HT1080 (cell line): ENCODE results near the gene IGFL2. TPM values are rescaled to one million over a fixed set of nuclear protein-coding genes. Genes with fewer than 3 reads are reported as not detected.
A peak's percentile ranks its signal among the peaks of the same experiment; 100 is the strongest.
"Not testable (repeated sequence)": the region's sequence is repeated elsewhere in the genome, so short reads cannot be mapped to it uniquely, and the experiment has no call there.

Experiments
- DNase-seq: peaks from one replicate; pipeline ENCODE4 v3.0.0-alpha.2; 2015; ENCODE audit warnings: low read depth
- polyA plus RNA-seq, 2 experiments: library from polyadenylated mRNA; depleted of rRNA; stranded (reverse); fragments of >200 nt; gene quantifications; 2 replicates each; pipeline ENCODE4 v1.2.3, GENCODE V29; 2015
- total RNA-seq: library from RNA; depleted of rRNA; stranded (reverse); fragments of >200 nt; shearing (Covaris generic); gene quantifications from 2 replicates; pipeline ENCODE4 v1.2.3, GENCODE V29; 2014; rRNA removed

Gene IGFL2
- not detected in 2 replicates for total RNA-seq
- polyA plus RNA-seq (2015; cell fraction: cytosol; rRNA removed): 0.72 TPM in 1 of 2 replicates, not detected in the other
- polyA plus RNA-seq (2015; cell fraction: nucleus; rRNA removed): 0.06 TPM in 1 of 2 replicates, not detected in the other

GRCh38 chr19:46147791-46148288 is at the start of gene IGFL2:
Gene IGFL2, plus strand, starts transcription at chr19:46148238. Its CDS starts 41 bp downstream, at chr19:46148279.
- peak; percentile 28 for DNase-seq

DNA sequence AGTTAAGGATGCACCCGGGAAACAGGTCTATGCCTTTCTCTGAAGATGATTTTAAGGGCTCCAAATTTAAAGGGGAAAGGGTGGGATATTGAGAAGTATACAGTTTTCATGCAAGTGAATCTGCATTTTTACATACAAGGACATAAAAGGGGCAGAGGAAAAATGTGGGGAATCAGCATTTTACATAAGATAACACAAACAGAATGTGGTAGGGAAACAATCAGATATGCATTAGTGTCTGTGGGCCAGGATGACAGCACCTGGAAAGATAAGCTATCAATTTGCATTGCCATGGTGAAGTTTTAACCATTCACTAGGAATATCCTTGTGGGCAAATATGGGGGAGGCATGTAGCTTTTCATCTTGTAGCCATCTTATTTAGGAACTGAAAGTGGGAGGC is 47.7 kb upstream of the IGFL2 start:
- DNase-seq: no peak

DNA sequence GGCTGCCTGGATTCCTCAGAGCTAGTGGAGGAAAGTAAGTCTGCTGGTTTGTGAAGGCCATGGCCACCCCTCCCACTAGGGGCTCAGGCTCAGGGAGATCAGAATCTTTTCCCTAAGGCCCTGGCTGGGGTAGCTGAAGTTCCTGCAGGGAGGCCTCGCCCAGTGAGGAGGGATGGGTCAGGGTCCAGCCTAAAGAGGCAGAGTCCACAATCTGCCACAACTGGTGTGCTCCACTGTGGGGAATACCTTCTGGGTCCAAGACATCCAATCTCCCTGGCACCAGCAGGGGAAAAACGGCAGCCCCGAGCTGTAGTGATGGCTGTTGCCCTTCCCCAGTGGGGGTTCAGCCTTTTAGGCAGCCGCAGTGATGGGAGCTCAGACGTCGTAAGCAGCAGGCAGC is 46.7 kb upstream of the IGFL2 start:
- DNase-seq: no peak

DNA sequence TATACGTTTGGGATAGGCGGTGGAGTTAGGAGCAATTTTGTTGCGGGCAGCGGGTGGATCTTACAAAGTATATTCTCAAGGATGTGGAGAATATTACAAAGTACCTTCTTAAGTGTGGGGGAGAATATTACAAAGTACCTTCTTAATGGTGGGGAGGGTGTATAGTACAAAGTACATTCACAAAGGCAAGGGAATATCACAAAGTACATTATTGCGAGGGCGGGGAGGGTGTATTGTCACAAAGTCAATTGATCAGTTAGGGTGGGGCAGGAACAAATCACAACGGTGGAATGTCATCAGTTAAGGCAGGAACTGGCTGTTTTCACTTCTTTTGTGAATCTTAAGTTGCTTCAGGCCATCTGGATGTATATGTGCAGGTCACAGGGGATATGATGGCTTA is 45.7 kb upstream of the IGFL2 start:
- not testable (repeated sequence) for DNase-seq

- DNase-seq: no peak
Measured at GRCh38 chr19:46107371-46107770, 40.7 kb upstream of the IGFL2 start.

GRCh38 chr19:46109876-46110275 is 38.2 kb upstream of the IGFL2 start:
- no peak for DNase-seq

DNA sequence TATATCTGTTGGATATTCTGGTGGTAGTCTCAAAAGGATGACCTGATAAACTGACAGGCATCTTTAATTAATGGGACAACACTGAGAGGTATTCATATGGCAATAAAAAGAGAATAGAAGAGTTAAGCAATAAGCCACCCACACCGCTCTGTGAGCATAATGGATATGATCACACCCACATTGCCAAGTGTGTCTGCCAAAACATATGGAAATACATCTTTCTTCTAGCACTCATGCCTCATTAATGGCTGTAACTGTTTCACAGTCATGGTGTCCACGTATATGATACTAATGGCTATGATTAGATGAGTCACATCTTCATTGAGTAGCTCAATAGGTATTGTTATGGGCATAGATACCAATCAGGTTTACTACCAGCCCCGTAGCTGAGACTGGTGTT is 36.7 kb upstream of the IGFL2 start:
- no peak for DNase-seq

DNA sequence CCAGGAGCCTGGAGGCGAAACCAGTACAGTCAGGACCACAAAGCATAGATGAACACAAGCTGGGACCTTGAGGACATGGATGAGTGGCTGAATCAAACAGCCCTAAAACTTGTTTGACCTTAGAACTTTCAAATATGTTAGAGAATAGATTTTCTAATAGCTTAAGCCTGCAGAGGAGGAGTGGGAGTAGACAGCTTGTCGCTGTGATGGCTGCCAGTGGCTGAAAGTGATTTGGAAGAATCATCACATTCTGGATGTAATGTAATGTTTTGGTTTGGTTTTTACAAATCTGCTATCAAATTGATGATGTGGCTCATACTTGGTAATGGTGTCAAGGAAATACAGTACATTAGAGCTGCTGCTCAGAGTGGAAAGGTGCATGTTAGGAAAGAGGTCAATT is 35.5 kb upstream of the IGFL2 start:
- no peak for DNase-seq

GRCh38 chr19:46113726-46114125 is 34.3 kb upstream of the IGFL2 start:
- no peak for DNase-seq

GRCh38 chr19:46115396-46116106 is 32.5 kb upstream of the IGFL2 start:
- peak; percentile 82 for DNase-seq

- DNase-seq: no peak
Measured at GRCh38 chr19:46116121-46116520, 31.9 kb upstream of the IGFL2 start.

- no peak for DNase-seq
Measured at GRCh38 chr19:46118136-46118535, 29.9 kb upstream of the IGFL2 start.

DNA sequence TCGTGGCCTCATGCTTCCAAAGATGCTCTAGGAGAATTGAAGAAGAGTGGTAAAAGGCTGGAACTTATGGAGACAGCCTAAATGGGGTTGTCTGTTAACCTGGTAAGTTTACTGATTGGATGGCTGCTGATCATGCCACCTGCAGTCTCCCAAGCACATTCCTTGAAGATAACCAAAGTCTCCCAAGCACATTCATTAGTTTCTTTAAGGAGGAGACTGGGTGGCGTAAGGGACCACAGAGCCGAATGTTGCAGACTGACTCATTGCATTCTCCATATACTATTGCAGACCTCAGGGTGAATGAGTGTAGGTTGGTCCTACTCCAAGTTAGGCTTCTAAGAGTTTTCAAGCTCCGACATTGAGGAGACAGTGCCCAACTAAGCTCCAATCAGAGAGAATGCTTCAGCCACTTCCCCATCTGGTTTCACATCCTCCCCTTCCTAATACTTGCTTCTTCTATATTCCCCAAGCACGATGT is 23.4 kb upstream of the IGFL2 start, which contains the start of gene IGFL3:
TSS of gene IGFL3 (minus strand) at position 51 of the 478 bp plus-strand sequence. CDS start at position 12, 39 bp downstream.
- DNase-seq: peak; percentile 40

DNA sequence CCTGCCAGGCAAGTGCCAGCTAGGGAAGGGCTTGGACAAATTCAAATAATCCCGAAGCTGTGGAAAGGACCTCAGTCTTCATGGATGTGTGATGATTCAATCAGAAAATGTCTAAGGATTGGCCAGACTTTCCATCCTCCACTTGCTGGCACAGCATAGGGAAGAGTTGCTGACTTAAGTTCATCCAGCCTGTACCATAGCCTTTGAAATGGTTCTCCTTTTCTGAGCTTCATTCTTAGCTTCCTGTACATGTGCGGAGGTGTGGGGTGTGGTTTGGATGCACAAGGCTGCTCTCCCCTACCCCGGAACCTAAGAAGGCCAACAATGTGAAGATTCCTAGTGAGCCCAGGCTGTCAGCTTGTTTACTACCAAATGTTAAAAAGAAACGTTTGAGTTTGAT is 22.6 kb upstream of the IGFL2 start:
- no peak for DNase-seq

DNA sequence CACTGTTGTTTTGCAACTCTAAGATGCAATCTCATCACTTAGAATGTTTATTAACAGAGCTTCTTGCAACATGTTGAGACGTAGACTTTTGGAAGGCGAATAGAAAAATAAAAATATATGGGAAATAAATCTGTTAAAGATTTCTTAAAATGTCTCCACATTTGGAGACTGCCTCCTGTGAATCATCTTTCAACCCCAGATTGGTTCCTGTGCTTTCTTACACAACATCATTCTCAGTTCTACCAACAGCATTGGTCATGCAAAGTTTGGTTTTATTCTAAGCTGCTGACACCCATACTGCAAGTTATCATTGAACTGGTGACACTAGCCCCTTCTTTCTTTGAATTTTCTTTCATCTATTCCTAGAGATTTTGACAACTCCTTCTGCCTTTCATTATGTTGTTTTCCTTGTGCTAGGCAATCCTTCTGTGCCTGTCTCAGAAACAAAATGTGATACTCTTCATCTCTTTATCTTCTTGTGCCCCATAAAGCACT is 21.9 kb upstream of the IGFL2 start:
- no peak for DNase-seq

DNA sequence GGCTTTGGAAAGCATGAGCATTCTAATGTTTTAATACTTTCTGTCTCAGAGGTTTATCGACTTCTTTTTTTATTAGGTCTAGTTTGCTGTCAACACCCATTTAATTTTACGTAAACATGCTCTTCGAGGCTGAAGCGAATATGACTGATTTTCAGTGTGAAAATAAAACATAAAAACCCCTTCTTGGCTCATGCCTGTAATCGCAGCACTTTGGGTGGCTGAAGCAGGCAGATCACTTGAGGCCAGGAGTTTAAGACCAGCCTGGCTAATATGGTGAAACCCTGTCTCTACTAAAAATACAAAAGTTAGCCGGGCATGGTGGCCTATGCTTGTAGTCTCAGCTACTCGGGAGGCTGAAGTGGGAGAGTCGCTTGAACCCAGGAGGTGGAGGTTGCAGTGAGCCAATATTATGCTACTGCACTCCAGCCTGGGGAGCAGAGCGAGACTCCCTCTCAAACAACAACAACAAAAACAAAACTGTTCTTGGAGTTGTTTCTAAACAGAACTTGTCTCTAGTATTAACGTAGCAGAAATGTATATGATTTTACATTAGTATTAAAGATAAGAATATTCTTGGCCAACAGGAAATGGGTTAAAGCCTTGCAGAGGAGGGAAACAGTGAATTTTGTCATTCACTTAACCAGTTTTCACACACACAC is 16.4 kb upstream of the IGFL2 start:
- DNase-seq: peak; percentile 53

GRCh38 chr19:46132508-46133100 is 15.4 kb upstream of the IGFL2 start:
- no peak for DNase-seq

GRCh38 chr19:46133101-46133627 is 14.9 kb upstream of the IGFL2 start:
- DNase-seq: peak; percentile 99

DNA sequence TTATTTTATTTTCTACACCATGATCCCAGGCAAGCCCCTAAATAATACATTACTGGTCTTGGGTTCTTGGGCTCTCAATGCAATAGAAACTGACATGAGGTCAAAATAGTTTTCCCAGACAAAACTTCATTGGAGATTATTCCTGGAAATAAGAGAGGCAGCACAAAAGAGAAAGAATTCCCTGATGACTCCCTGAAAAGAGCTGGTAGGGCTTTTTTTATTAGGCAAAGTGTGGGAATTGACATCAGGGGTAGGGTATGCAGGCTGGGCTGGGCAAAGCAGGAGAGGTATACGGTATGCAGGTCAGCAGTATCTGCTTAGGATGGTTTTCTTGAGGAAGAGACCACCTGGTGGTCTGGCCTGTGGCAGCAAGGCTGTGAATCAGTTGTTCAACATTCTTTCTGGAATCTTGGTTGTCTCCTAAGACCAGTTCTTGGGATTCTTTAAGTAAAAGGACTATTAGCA is 14.2 kb upstream of the IGFL2 start:
- peak; percentile 18 for DNase-seq

- no peak for DNase-seq
Measured at GRCh38 chr19:46134527-46134926, 13.5 kb upstream of the IGFL2 start.

DNA sequence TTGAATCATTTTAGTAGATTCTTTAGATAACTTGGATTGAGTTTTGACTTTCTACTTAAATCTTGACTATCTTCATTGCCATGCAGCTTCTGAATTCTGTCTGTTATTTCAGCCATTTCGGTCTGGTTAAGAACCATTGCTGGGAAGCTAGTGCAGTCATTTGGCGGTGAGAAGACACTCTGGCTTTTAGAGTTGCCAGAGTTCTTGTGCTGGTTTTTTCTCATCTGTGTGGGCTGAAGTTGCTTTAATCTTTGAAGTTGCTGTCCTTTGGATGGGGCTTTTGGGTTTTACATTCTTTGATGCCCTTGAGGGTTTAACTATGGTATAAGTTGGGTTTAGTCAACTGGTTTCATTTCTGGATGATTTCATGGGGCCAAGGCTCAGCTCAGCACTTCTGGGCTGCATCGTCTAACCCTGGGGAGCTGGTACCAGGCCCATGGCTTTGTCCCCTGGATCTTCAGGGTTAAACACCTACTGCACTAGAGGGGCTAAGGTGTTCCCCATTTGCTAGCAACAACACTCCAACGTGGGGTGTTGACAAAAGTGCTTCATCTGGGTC is 10.0 kb upstream of the IGFL2 start:
- DNase-seq: no peak
